Effector CD8-positive, alpha-beta T cell (primary cell): ENCODE data around the gene GRWD1.
A peak's percentile ranks its signal among the peaks of the same experiment; 100 is the strongest.
"Not testable (repeated sequence)": the region's sequence is repeated elsewhere in the genome, so short reads cannot be mapped to it uniquely, and the experiment has no call there.

Source experiments
- DNase-seq: peaks from one replicate; lab custom pipeline; 2025; lab: John Stamatoyannopoulos, UW

GRWD1 gene

DNA sequence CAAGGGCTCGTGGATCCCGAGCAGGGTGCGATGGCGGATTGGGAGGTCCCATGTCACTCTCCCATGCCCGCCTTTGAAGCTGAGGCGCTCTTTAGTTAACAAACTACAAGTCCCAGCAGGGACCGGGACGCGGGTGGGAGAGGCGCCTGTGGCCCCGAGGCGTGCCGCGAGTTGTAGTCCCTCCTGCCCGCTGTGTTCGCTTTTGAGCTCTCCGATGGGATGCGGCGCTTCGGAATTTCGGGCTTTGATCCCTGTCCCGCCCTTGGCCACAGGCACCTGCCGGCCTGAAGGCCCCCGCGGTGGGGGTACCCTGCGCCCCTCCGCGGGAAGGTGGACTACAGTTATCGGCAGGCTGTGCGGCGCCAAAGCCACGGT lies 34.4 kb downstream of the GRWD1 start:
- peak; percentile 16 for DNase-seq

DNA sequence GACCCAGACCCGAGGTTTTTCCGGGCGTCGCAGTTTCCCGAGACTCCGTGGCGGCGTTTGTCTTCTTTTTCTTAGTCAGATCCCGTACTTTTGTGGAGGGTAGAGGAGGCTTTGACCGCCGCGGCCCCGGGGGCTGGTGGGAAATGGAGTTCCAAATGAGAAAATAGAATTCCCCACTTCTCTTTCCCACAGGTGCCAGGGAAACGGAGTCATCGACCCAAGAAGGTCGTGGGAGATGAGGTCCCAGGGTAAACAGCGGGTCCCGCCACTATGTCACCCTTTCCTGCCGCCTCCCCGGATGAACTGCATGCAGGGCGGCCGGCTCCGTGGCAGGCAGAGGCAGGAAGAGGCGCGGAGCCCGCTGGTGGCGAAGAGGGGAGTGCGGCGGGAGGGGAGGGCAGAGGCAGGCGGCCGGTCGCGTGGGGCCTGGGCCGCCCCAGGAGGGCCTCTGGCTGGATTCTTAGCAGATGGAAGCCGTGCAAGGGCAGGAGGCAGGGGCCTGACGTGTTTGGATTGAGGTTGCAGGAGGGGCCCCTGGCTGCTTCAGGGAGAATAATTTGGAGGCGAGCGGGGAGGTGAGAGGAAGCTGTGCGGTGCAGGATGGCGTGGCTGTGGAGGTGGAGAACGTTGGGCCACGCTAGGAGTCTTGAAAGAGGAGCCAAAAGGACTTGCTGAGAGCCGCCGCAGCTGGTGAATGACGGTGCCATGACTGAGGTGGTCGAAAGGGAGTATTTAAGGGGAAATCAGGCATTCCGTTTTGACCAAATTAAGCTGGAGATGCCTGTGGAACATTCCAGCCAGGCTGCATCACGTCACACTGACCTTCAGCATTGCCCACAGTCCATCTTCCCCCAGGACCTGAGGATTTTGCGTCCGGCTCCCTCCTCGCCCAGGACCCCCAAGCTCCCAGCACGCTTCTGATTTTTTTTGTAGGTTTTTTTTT lies 35.0 kb downstream of the GRWD1 start:
- peak; percentile 38 for DNase-seq

DNA sequence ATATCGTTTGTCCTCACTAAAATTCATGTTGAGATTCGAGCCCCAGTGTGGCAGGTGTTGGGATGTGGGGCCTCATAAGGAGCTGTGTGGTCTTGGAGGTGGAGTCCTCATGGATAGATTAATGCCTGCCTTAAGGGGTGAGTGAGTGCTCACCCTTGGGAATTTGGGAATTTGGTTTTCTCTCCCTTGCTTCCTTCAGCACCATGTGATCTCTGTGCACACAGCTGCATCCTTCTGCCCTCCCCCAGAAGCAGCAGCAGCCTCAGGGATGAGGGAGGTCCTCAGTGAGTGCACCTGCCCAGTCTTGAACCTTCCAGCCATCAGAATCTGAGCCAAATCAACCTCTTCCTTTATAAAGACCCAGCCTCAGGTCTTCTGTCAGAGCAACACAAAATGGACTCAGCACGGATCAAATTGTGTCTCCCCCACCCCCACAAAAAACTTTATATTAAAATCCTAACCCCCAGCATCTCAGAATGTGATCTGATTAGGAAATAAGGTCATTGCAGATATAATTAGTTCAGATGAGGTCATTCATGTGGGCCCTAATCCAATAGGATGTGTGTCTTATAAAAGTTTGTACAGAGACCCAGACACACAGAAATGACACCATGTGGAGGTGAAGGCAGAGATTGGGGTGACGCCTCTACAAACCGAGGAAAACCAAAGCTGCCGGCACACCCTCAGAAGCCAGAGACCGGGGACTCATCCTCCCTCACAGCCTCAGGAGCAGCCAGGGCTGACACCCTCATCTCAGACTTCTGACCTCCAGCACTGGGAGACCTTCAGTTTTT lies 36.3 kb downstream of the GRWD1 start:
- DNase-seq = no peak

DNA sequence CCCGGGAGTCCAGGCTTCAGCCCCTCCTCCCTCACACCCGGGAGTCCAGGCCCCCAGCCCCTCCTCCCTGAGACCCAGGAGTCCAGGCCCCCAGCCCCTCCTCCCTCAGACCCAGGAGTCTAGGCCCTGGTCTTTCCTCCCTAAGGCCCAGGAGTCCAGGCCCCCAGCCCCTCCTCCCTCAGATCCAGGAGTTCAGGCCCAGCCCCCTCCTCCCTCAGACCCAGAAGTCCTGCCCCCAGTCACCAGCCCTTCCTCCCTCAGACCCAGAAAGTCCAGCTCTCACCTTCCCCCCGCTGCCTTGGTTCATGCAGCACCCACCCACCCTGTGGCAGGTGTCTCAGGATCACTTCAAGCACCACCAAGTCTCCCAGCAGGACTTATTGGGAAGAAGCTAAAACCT lies 37.5 kb downstream of the GRWD1 start:
- no peak for DNase-seq

DNA sequence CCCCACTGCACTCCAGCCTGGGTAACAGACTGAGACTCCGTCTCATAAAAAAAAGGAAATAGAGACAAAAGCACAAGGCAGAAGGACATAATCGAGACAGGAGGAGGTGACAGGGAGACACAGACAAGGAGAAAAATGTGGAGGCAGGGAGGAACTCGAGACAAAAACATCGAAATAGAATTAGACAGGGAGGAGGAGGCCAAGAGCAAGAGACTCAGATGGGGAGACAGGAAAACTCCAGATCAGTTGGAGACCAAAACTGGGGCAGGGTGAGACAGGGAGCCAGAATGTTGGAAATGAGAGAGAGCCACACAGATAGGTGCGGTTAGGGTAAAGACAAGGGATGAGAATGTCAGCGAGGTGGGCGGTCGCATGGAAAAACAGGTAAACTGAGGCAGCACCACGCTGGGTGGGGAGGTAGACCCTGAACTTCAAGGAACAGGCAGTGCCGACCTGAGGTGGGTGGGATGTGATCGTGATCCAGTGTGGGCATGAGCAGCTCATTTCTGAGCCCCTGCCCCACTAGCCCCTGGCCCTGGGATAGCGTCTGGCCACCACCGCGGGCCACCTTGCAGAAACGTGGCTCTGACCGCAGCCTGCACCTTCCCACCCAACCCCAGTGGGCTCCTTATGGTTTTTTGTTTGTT lies 38.6 kb downstream of the GRWD1 start:
- no peak for DNase-seq

DNA sequence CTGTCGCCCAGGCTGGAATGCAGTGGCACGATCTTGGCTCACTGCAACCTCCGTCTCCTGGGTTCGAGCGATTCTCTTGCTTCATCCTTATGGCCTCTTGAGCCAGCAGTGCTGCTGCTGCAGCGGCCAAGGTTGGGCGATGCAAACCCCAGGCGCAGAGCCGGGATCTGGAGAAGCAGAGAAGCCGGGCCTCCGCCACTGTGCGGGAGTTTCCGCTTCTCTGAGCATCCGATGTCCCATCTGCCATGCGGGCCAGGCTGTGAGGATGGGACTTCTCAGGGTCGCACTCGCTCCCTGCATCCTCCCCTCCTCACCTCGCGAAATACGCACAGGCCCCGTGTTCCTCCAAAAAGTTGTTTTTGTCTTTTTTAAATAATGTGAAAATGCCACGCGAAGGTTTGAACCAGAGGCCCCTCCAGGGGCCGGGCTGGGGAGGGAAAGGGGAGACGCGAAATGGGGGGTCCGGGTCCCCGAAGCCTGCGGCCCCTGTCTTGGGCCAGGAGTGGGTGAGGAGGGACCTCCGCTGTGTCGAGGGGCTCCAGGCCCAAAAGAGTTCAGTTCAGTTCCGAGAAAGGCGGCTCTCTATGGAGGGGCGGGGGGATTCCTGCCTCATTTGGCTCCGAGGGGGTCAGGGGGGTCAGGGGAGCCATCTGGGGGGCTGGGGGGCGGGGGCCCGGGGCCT lies 39.3 kb downstream of the GRWD1 start:
- no peak for DNase-seq

DNA sequence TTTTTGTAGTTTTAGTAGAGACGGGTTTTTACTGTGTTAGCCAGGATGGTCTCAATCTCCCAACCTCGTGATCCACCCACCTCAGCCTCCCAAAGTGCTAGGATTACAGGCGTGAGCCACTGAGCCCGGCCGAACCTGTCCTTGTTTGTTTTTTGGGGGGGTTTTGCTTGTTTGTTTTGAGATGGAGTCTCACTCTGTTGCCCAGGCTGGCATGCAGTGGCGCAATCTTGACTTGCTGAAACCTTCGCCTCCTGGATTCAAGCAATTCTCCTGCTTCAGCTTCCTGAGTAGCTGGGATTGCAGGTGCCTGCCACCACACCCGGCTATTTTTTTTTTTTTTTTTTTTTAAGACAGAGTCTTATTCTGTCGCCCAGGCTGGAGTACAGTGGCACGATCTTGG lies 40.9 kb downstream of the GRWD1 start:
- DNase-seq = not testable (repeated sequence)

DNA sequence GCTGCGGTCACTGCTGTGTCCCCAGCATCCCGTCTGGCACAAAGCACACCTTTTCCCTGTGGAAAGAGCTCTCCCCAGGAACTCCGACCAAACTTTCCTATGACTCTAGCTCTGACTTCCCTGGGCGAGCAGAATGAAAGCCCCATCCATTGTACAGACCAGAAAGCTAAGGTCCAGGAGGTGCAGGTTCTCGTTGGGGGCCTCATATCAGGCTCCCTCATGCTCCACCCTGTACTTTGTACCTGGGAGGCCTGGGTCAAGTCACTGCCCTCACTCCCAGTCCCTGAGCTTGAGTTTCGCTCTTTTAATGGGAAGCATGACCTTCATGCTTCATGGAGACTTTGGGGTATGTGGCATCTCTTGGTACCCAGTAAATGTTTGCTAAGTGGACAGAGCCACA lies 41.8 kb downstream of the GRWD1 start:
- no peak for DNase-seq

DNA sequence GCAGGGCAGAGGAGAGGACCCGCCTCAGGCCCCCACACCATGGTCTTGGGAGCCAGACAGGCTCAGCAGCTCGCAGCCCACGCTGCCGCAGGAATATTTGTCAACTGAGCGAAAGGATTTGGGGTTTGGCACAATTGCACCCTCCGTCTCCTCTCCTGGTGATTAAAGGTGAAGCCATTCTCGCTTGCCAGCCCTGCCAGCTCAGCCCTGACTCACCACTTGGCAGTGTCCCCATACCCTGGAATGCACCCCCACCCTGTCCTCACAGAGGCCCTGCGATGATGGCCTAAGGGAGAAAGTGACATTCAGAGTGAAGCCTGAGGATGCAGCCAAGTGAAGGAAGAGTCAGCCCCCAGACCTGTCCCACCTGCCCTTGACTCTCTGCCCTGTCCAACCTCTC lies 42.2 kb downstream of the GRWD1 start:
- no peak for DNase-seq

DNA sequence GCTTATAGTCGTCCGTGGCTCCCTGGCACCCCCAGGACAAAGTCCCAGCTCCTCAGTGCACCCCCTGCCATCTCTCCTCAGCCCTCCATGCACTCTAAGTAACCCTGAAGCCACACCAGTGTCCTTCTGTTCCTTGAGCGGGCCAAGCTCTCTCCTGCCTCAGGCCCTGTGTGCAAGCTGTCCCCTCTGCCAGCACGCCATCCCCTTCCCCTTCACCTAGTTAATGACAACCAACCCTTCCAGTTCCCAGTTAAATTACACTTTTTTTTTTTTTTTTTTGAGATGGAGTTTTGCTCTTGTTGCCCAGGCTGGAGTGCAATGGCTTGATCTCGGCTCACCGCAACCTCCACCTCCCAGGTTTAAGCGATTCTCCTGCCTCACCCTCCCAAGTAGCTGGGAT lies 42.7 kb downstream of the GRWD1 start:
- not testable (repeated sequence) for DNase-seq

DNA sequence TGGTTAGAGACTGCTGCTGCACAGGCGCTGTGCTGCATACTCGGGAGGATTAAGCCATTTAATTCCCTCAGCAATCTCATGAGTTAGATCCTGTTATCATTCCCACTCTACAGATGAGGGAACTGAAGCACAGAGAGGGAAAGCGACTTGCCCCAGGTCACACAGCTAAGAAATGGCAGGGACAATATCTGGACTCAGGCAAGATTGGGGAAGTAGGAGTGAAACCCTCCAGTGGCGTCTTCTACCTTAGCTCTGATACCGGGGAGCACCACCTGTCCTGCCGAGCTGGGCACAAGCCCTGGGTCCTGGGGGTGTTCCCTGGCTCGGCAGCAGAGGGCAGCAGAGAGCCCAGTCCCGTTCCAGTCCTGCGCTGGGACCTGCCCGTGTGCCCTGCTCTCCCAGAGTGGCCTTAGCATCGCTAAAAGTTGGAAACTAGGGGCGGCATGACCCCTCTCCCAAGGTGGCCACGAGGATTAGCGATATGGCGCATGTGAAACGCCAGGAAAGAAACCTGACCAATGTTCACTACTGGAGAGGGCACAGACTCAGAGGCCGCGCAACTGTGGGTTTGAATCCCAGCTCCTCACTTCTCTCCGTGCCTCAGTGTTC lies 43.9 kb downstream of the GRWD1 start:
- peak; percentile 64 for DNase-seq

DNA sequence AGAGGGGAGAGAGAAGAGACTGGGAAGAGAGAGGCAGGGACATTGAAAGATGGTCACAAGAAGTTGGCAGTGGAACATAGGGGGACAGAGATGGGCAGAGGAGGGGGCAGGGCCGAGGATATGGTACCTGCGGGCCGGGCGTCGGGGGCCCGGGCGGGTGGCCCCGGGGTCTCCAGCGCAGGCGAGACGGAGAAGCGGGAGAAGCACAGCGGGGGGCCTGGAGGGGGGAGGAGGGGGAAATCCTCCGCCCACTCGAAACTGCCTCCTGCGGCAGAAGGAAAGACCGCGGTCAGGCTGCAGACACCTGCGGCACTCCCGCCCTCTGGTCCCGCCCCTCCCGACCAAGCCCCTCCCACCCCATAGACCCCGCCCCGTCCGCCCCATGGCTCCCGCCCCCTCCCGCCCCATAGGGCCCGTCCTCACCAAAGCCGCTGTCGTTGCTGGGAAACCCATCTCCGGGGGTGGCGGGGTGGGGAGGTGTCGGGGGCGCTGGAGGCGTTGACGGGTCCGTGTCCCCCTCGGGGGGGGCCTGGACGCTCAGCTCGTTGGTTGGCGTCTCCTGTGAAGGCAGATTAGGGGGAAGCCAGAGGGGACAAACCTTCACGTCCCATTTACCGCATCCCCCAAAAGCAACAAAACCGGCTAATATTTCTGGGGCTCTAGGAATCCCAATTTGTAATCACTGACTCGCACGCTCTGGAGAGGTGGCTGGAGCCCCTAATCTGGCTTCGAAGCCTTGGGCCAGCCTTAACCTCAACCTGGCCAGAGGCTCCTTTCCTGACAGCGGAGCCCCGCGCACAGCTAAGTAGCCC lies 45.4 kb downstream of the GRWD1 start:
- peak; percentile 67 for DNase-seq

DNA sequence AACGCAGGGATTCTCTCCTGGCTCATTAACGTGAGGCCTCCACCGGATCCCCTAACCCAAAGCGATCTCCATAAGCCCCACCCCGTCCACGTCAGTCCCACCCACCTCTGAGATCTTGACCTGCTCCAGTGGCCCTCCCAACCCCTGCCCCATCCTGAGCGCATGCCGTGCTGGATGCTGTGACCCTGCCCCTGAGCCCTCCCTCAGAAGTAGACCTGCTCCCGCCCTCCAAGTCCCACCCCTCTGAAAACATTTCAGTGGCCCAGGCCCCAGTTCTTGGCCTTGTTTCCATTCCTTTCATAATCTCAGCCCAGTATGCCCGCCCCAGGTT lies 46.0 kb downstream of the GRWD1 start:
- no peak for DNase-seq

DNA sequence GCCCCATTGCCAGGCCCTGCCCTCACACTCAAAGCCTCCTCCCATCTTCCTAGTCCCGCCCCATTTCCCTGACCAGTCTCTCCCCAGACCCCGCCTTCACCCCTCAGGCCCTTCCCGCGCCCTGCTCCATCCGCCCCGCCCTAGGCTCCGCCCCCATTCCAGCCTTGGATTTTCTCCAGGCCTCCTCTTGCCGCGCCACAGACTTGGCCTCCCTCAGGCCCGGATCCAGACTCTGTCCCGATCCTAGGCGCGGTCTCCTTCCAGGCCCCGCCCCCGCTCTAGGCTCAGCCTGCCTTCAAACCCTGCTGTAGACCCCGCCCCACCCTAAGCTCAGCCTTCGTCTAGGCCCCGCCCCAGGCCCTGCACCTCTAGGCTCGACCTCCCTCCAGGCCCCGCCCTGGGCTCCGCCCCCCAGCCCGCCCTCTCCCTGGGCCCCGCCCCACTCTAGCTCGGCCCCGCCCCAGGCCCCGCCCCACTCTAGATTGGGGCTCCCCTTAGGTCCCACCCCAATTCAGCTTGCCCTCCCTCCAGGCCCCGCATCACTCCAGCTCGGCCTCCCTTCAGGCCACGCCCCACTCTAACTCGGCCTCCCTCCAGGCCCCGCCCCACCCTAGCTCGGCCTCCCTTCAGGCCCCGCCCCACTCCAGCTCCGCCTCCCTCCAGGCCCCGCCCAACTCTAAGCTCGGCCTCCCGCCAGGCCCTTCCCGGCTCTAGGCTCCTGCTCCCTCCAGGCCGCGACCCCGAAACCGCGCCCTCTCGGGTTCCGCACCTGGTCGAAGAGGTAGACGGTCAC lies 47.3 kb downstream of the GRWD1 start:
- peak; percentile 75 for DNase-seq

DNA sequence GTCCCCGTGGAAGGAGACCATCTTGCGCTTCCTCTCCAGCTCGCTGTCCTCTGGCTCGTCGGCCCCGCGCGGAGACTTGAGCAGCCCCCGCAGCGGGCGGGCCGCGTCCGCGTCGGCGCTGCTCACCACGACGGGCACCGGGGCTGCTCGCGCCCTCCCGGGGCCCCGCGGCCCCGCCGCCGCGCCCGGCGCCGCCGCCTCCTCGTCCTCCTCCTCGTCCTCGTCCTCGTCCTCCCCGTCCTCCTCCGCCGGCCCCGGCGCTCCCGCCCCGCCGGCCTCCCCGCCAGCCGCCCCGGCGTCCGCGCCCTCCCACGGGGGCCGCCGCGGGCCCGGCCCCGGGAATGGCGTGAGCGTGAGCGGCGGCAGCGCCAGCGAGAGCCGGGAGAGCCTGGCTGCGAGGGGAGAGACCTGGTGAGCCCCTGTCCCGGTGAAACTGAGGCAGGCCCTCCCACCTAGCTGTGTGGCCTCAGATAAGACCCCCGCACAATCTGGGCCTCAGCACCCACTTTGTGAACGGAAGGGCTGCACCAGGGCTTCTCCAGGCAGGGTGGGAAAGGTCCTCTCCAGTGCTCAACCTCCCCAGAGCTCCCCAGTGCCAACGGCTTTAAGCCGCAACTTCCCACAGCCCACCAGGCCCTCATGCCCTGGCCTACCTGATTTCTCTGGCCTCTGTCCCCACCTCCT lies 48.1 kb downstream of the GRWD1 start:
- no peak for DNase-seq

DNA sequence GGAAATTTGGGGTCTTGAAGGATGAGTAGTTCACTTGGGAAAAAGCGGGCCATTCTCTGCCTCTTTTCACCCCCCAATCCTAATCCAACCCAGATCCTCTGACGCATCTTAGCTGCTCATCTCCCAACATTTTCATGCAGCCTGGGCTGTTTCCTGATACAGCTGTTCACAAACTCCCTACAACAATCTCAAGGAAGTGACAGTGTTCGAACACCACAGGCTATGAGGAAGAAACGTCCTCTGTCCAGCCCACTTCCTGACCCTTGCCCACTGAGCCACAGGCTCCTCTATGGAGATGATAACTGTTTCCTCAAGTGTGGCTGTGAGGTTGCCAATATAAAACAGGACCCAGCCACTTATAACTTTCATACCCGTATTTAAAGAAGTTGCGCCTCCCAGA lies 49.6 kb downstream of the GRWD1 start:
- no peak for DNase-seq

DNA sequence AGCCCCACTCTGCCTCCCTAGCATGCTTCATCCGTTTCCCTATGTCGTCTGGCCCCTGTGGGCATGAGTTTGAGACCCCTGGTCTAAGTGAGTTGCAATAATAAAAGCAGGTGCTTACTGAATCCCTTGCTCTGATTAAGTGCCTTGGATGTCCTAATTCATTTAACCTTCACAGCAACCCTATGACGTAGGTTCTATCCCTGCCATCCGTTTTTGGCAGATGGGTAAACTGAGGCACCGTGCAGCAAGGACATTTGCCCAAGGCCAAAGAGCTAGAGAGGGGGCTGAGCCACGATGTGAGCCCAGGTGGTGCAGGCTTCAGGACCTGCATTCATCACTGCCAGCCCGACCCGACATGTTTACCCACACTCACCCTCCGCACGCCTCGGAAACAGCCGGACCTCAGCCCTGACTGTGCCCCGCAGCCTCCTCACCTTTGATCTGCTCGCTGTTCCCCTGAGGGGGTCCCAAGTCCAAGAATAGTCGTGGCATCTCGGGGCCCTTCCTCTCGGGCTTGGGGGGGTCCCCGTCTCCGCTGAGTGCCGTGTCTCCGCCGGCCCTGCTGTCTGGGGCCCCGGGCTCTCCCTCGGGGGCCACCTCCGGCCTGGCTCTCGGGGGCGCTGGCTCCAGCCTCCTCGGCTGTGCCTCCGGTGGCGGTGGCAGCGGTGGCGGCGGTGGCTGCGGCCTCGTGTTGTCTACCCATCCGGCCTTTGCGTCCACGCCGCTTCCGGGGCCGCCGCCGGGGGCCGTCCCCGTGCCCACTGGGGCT lies 51.4 kb downstream of the GRWD1 start:
- no peak for DNase-seq

DNA sequence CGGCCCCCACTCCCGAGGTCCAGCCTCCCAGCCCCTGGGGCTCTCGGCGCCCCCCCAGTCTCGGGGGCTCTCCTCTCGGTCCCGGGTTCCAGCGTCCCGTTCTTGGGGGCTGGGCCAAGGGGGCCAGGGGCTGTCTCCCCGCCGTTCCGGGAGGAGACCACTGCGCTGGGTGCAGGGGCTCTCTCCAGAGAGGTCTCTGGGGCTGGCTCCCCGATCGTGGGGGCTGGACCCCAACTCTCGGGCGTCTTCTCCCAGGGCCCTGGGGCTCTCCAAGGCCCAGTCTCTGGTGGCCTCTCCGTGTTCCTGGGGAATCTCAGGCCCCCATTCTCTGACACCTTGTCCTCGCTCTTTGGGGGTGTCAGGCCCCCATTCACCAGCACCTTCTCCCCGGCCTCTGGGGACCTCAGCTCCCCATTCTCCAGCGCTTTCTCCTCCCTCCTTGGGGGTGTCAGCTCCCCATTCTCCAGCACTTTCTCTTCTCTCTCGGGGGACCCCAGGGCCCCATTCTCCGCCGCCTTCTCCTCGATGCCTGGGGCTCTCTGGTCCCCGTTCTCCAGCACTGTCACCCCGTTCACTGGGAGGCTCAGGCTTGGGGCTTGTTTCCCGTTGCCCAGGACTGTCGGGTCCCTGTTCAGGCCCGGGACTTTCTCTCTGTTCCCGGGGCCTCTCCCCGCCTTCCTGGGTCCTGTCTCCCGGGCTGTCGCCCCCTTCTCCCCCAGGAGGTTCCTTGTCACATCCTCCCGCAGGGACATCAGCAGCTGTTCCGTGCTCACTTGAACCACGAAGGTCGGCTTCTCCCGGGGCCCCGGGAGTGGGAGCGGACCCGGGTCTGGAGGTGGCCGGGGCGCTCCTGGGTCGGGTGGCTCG lies 52.2 kb downstream of the GRWD1 start:
- no peak for DNase-seq
